Keratinocyte (primary cell): ENCODE measurements around the gene SCYGR6. TPM values are rescaled to one million over a fixed set of nuclear protein-coding genes. Genes with fewer than 3 reads are reported as not detected.

ENCODE experiments used
- DNase-seq: peaks from one replicate; pipeline ENCODE4 v3.0.0-alpha.2; 2011; ENCODE audit warnings: low read depth, missing footprints, low spot score
- FAIRE-seq: peaks from 2 replicates; lab custom pipeline; 2011; peaks lifted over from hg19 to GRCh38; lab: Jason Lieb, UNC
- H2AFZ ChIP-seq: 2 replicates; pipeline ENCODE4 v1.6.0; 2012; ENCODE audit warnings: low read length, control low read depth, inconsistent platforms; ENCODE audit not compliant: control insufficient read depth
- H3K27ac ChIP-seq: 2 replicates; pipeline ENCODE4 v1.5.1; 2011; ENCODE audit warnings: low read length; ENCODE audit not compliant: control insufficient read depth, insufficient read depth
- H3K27me3 ChIP-seq: 3 replicates; pipeline ENCODE4 v1.6.0; 2011; ENCODE audit warnings: low read length; ENCODE audit not compliant: control insufficient read depth, insufficient read depth; ENCODE audit errors: extremely low read depth
- H3K36me3 ChIP-seq, 2 experiments: 2 replicates in 1 of 2; 3 replicates in 1 of 2; pipeline ENCODE4 v1.5.1; 2011; ENCODE audit warnings: low read length in 2 of 2, mild to moderate bottlenecking in 1 of 2; ENCODE audit not compliant: control insufficient read depth in 2 of 2, insufficient read depth in 2 of 2; ENCODE audit errors: extremely low read depth in 1 of 2
- H3K4me1 ChIP-seq: 3 replicates; pipeline ENCODE4 v1.5.1; 2011; ENCODE audit warnings: low read length; ENCODE audit not compliant: control insufficient read depth, insufficient read depth; ENCODE audit errors: extremely low read depth
- H3K4me2 ChIP-seq: 3 replicates; pipeline ENCODE4 v1.6.0; 2011; ENCODE audit warnings: low read depth, low read length; ENCODE audit not compliant: control insufficient read depth, insufficient read depth; ENCODE audit errors: extremely low read depth
- H3K4me3 ChIP-seq, 3 experiments: fragments of 200-600 bp in 1 of 3; sonication (generic) in 1 of 3; 2 replicates in 2 of 3; 3 replicates in 1 of 3; pipeline ENCODE4 v1.5.1; 2011 to 2016; ENCODE audit warnings: low read length in 3 of 3, mild to moderate bottlenecking in 3 of 3, control low read depth in 2 of 3, inconsistent platforms in 1 of 3, low read depth in 1 of 3, mixed read lengths in 1 of 3, mixed run types in 1 of 3, moderate library complexity in 1 of 3; ENCODE audit not compliant: control insufficient read depth in 2 of 3, insufficient read depth in 2 of 3; ENCODE audit errors: extremely low read depth in 1 of 3
- H3K79me2 ChIP-seq: 2 replicates; pipeline ENCODE4 v1.6.0; 2012; ENCODE audit warnings: low read length; ENCODE audit not compliant: control insufficient read depth, insufficient read depth
- H3K9ac ChIP-seq: 3 replicates; pipeline ENCODE4 v1.6.0; 2011; ENCODE audit warnings: low read length; ENCODE audit not compliant: control insufficient read depth, insufficient read depth; ENCODE audit errors: extremely low read depth
- H3K9me1 ChIP-seq: 3 replicates; pipeline ENCODE4 v1.6.0; 2011; ENCODE audit warnings: low read length; ENCODE audit not compliant: control insufficient read depth, insufficient read depth; ENCODE audit errors: extremely low read depth
- H3K9me3 ChIP-seq: 2 replicates; pipeline ENCODE4 v1.5.1; 2012; ENCODE audit warnings: low read depth, low read length; ENCODE audit not compliant: control insufficient read depth
- H4K20me1 ChIP-seq: 3 replicates; pipeline ENCODE4 v1.6.0; 2011; ENCODE audit warnings: low read length; ENCODE audit not compliant: control insufficient read depth, insufficient read depth; ENCODE audit errors: extremely low read depth
- CTCF ChIP-seq, 3 experiments: IDR thresholded peaks in 1 of 3; conservative IDR thresholded peaks in 1 of 3; optimal IDR thresholded peaks in 1 of 3; 2 replicates in 2 of 3; 3 replicates in 1 of 3; pipeline versions ENCODE3 to v1.5.1; 2011; ENCODE audit warnings: low read length in 3 of 3, mild to moderate bottlenecking in 3 of 3, moderate library complexity in 2 of 3, control low read depth in 1 of 3, inconsistent platforms in 1 of 3; ENCODE audit not compliant: insufficient read depth in 2 of 3; ENCODE audit errors: extremely low read depth in 1 of 3
- EZH2 ChIP-seq: IDR thresholded peaks from one replicate; pipeline ENCODE4 v1.6.1; 2012; ENCODE audit warnings: inconsistent platforms, mild to moderate bottlenecking, low read length, moderate library complexity
- dilution Hi-C: fragments of 300-500 bp; cut with MboI; formaldehyde crosslinking; loops from one replicate; pipeline ENCODE4 v1.7.0; 2020; ENCODE audit warnings: low sequenced_read_pairs; ENCODE audit not compliant: extremely low pct_ligation_motif_present
- polyA plus RNA-seq, 5 experiments: library from polyadenylated mRNA; depleted of rRNA in 3 of 5; stranded (reverse) in 3 of 5; stranded (forward) in 1 of 5; unstranded in 1 of 5; fragments of >200 nt; gene quantifications; 1 replicate in 1 of 5; 2 replicates in 3 of 5; 3 replicates in 1 of 5; pipeline versions ENCODE4 v1.2.1 to v1.2.3, GENCODE V29; 2011 to 2012; ENCODE audit warnings: missing spikeins in 2 of 5, low read depth in 1 of 5, low replicate concordance in 1 of 5

Gene SCYGR6
- polyA plus RNA-seq, 1 donor (not counting 4 experiments of a cell fraction or from before 2014, with no cell fraction given), result not detected

GRCh38 chr2:227772932-227773331, 48.4 kb upstream of the SCYGR6 start:
- Histone ChIP-seq H3K9me1 (no peaks in the 10 kb centered on the region), H3K4me2 (no peak overlapping the region), H3K27me3 (no peaks in the 10 kb centered on the region), H3K9ac (no peak overlapping the region), H2AFZ (no peak overlapping the region), H3K36me3 (no peaks in the 10 kb centered on the region), H3K4me1 (no peaks in the 10 kb centered on the region), H3K4me3 (no peak overlapping the region), H3K79me2 (no peaks in the 10 kb centered on the region), H3K27ac (no peak overlapping the region), H4K20me1 (no peaks in the 10 kb centered on the region), H3K9me3 (no peaks in the 10 kb centered on the region)
- DNase-seq, result no peak
- dilution Hi-C loops, result no loop called here
- TF ChIP-seq EZH2, result no peak
- no peak for TF ChIP-seq CTCF (optimal IDR thresholded peaks at IDR 0.05 in 1 of 3, IDR thresholded peaks at IDR 0.05 in 1 of 3, conservative IDR thresholded peaks at IDR 0.05 in 1 of 3; ENCODE audit: extremely low read depth in 1 of 3, insufficient read depth in 2 of 3, low read length in 3 of 3)
- FAIRE-seq, result no peak

GRCh38 chr2:227772197-227772661, 47.7 kb upstream of the SCYGR6 start:
- dilution Hi-C loops, result no loop called here
- H3K9me3 ChIP-seq, result no peaks in the 10 kb centered on the region
- H3K79me2 ChIP-seq, result no peaks in the 10 kb centered on the region
- no peak overlapping the region for H2AFZ ChIP-seq
- H3K9me1 ChIP-seq, result no peaks in the 10 kb centered on the region
- no peaks in the 10 kb centered on the region for H3K4me1 ChIP-seq
- DNase-seq, result no peak
- H4K20me1 ChIP-seq, result no peaks in the 10 kb centered on the region
- no peaks in the 10 kb centered on the region for H3K36me3 ChIP-seq
- FAIRE-seq, result no peak
- H3K9ac ChIP-seq, result no peak overlapping the region
- TF ChIP-seq CTCF (optimal IDR thresholded peaks at IDR 0.05 in 1 of 3, IDR thresholded peaks at IDR 0.05 in 1 of 3, conservative IDR thresholded peaks at IDR 0.05 in 1 of 3; ENCODE audit: extremely low read depth in 1 of 3, insufficient read depth in 2 of 3, low read length in 3 of 3) (no peak), EZH2 (no peak)
- no peak overlapping the region for H3K4me3 ChIP-seq
- no peaks in the 10 kb centered on the region for H3K27me3 ChIP-seq
- no peak overlapping the region for H3K4me2 ChIP-seq
- H3K27ac ChIP-seq, result no peak overlapping the region
